ENCODE measurements around the gene TMPRSS3.

TMPRSS3 gene

GRCh38 chr21:42411197-42411869, 15.5 kb upstream of the TMPRSS3 start (continued):
- TF ChIP-seq, protein P1, sequence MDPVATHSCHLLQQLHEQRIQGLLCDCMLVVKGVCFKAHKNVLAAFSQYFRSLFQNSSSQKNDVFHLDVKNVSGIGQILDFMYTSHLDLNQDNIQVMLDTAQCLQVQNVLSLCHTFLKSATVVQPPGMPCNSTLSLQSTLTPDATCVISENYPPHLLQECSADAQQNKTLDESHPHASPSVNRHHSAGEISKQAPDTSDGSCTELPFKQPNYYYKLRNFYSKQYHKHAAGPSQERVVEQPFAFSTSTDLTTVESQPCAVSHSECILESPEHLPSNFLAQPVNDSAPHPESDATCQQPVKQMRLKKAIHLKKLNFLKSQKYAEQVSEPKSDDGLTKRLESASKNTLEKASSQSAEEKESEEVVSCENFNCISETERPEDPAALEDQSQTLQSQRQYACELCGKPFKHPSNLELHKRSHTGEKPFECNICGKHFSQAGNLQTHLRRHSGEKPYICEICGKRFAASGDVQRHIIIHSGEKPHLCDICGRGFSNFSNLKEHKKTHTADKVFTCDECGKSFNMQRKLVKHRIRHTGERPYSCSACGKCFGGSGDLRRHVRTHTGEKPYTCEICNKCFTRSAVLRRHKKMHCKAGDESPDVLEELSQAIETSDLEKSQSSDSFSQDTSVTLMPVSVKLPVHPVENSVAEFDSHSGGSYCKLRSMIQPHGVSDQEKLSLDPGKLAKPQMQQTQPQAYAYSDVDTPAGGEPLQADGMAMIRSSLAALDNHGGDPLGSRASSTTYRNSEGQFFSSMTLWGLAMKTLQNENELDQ (tag by site-specific recombination; IDR thresholded peaks at IDR 0.05; ENCODE audit: low read depth) = no peak
- TF ChIP-seq, protein P2, sequence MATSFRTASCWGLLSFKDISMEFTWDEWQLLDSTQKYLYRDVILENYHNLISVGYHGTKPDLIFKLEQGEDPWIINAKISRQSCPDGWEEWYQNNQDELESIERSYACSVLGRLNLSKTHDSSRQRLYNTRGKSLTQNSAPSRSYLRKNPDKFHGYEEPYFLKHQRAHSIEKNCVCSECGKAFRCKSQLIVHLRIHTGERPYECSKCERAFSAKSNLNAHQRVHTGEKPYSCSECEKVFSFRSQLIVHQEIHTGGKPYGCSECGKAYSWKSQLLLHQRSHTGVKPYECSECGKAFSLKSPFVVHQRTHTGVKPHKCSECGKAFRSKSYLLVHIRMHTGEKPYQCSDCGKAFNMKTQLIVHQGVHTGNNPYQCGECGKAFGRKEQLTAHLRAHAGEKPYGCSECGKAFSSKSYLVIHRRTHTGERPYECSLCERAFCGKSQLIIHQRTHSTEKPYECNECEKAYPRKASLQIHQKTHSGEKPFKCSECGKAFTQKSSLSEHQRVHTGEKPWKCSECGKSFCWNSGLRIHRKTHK (tag by site-specific recombination; IDR thresholded peaks at IDR 0.05) = no peak
- TF ChIP-seq MEIS1 (CRISPR knock-in tag; IDR thresholded peaks at IDR 0.05; ENCODE audit: borderline replicate concordance) (no peak), ZNF776 (tag by site-specific recombination; IDR thresholded peaks at IDR 0.05; ENCODE audit: borderline replicate concordance) (0 out of 2 replicates have a peak, but pooled peaks have one; percentile 24), ZNF585B (tag by site-specific recombination; IDR thresholded peaks at IDR 0.05) (peak; percentile 88), ZNF157 (tag by site-specific recombination; IDR thresholded peaks at IDR 0.05) (no peak), EGR2 (tag by site-specific recombination; IDR thresholded peaks at IDR 0.05; ENCODE audit: low read depth) (no peak), ZSCAN5A (tag by site-specific recombination; IDR thresholded peaks at IDR 0.05) (peak; percentile 48; the same call in 1 of the 2 replicates), ZNF621 (tag by site-specific recombination; IDR thresholded peaks at IDR 0.05) (peak; percentile 74; the same call in 1 of the 2 replicates), ZNF148 (tag by site-specific recombination; IDR thresholded peaks at IDR 0.05; ENCODE audit: borderline replicate concordance) (peak; percentile 37; the same call in 1 of the 2 replicates), REPIN1 (tag by site-specific recombination; IDR thresholded peaks at IDR 0.05; ENCODE audit: low read depth) (no peak), ZNF423 (tag by site-specific recombination; IDR thresholded peaks at IDR 0.05) (no peak), ZNF221 (tag by site-specific recombination; IDR thresholded peaks at IDR 0.05; ENCODE audit: borderline replicate concordance) (no peak), ZNF48 (tag by site-specific recombination; IDR thresholded peaks at IDR 0.05) (peak; percentile 92)
- TF ChIP-seq, protein P3, sequence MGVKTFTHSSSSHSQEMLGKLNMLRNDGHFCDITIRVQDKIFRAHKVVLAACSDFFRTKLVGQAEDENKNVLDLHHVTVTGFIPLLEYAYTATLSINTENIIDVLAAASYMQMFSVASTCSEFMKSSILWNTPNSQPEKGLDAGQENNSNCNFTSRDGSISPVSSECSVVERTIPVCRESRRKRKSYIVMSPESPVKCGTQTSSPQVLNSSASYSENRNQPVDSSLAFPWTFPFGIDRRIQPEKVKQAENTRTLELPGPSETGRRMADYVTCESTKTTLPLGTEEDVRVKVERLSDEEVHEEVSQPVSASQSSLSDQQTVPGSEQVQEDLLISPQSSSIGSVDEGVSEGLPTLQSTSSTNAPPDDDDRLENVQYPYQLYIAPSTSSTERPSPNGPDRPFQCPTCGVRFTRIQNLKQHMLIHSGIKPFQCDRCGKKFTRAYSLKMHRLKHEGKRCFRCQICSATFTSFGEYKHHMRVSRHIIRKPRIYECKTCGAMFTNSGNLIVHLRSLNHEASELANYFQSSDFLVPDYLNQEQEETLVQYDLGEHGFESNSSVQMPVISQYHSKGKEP (tag by site-specific recombination; IDR thresholded peaks at IDR 0.05) = no peak
- TF ChIP-seq, protein P4, sequence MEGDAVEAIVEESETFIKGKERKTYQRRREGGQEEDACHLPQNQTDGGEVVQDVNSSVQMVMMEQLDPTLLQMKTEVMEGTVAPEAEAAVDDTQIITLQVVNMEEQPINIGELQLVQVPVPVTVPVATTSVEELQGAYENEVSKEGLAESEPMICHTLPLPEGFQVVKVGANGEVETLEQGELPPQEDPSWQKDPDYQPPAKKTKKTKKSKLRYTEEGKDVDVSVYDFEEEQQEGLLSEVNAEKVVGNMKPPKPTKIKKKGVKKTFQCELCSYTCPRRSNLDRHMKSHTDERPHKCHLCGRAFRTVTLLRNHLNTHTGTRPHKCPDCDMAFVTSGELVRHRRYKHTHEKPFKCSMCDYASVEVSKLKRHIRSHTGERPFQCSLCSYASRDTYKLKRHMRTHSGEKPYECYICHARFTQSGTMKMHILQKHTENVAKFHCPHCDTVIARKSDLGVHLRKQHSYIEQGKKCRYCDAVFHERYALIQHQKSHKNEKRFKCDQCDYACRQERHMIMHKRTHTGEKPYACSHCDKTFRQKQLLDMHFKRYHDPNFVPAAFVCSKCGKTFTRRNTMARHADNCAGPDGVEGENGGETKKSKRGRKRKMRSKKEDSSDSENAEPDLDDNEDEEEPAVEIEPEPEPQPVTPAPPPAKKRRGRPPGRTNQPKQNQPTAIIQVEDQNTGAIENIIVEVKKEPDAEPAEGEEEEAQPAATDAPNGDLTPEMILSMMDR (tag by site-specific recombination; IDR thresholded peaks at IDR 0.05) = peak; percentile 43
